RWPE2 (cell line): ENCODE results near the gene ASTN2.

Source experiments
- ATAC-seq: fragments of 200-7000 bp; cut with Tn5 transposase; 3 replicates; pipeline ENCODE4 v1.9.1; 2021; ENCODE audit warnings: low read depth
- DNase-seq: peaks from one replicate; pipeline ENCODE4 v3.0.0-alpha.2; 2020; ENCODE audit warnings: low spot score
- H3K27ac ChIP-seq: fragments of 450-650 bp; 2 replicates; pipeline ENCODE4 v1.5.1; 2017; ENCODE audit warnings: mild to moderate bottlenecking; ENCODE audit not compliant: poor library complexity, severe bottlenecking
- H3K27me3 ChIP-seq: fragments of 250-450 bp; sonication (Bioruptor Pico); 2 replicates; pipeline ENCODE4 v1.5.1; 2021; ENCODE audit warnings: mild to moderate bottlenecking, moderate library complexity; ENCODE audit not compliant: insufficient read depth, poor library complexity, severe bottlenecking
- H3K36me3 ChIP-seq: fragments of 250-450 bp; sonication (Bioruptor Pico); 2 replicates; pipeline ENCODE4 v1.5.1; 2020; ENCODE audit warnings: low read depth, mild to moderate bottlenecking, moderate library complexity
- H3K4me1 ChIP-seq: fragments of 250-450 bp; sonication (Bioruptor Pico); 2 replicates; pipeline ENCODE4 v1.5.1; 2021; ENCODE audit warnings: mild to moderate bottlenecking, moderate library complexity; ENCODE audit not compliant: insufficient read depth, poor library complexity, severe bottlenecking
- H3K4me3 ChIP-seq: fragments of 250-450 bp; sonication (Bioruptor Pico); 2 replicates; pipeline ENCODE4 v1.5.1; 2021; ENCODE audit warnings: mild to moderate bottlenecking, moderate library complexity; ENCODE audit not compliant: severe bottlenecking
- H3K9me3 ChIP-seq: fragments of 250-450 bp; sonication (Bioruptor Pico); 2 replicates; pipeline ENCODE4 v1.5.1; 2021; ENCODE audit warnings: mild to moderate bottlenecking, moderate library complexity; ENCODE audit not compliant: severe bottlenecking
- CTCF ChIP-seq: fragments of 450-650 bp; IDR thresholded peaks from one replicate; pipeline ENCODE4 v1.5.1; 2017; ENCODE audit warnings: mild to moderate bottlenecking, moderate library complexity; ENCODE audit not compliant: poor library complexity, severe bottlenecking

ASTN2 gene

DNA sequence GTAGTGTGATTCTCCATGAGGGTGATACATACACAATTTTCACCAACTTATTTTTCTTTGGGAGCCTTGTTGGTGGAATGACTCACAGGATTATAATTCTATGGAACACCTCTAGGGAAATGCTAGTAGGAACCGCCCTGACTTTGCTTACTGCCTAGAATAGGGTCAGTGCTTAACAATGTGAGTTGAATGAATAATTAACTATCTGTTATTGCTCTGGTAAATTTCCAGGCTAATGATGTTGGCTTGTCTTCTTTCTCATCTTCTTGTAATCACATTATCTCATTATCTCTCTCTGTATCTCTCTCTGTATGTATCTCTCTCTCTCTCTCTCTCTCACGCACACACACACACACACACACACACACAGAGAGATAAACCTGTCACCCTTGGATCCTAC lies 436.7 kb downstream of the ASTN2 start:
- ATAC-seq = peak; percentile 92
- DNase-seq = no peak
- no peak overlapping the region for H3K4me3 ChIP-seq

GRCh38 chr9:116975126-116975525 lies 439.7 kb downstream of the ASTN2 start:
- TF ChIP-seq CTCF = no peak
- peaks cover 14% of the 10 kb centered on the region for H3K4me1 ChIP-seq
- H3K27me3 ChIP-seq = no peaks in the 10 kb centered on the region
- H3K27ac ChIP-seq = no peak overlapping the region
- H3K36me3 ChIP-seq = no peaks in the 10 kb centered on the region
- ATAC-seq (no peak), DNase-seq (no peak)
- no peak overlapping the region for H3K4me3 ChIP-seq
- H3K9me3 ChIP-seq = no peaks in the 10 kb centered on the region

More for the DNA sequence above, 436.7 kb downstream of the ASTN2 start:
- Histone ChIP-seq H3K4me1 (peaks cover 14% of the 10 kb centered on the region), H3K36me3 (no peaks in the 10 kb centered on the region), H3K9me3 (no peaks in the 10 kb centered on the region), H3K27ac (peak overlapping the region; percentile 39), H3K27me3 (no peaks in the 10 kb centered on the region)
- no peak for TF ChIP-seq CTCF

DNA sequence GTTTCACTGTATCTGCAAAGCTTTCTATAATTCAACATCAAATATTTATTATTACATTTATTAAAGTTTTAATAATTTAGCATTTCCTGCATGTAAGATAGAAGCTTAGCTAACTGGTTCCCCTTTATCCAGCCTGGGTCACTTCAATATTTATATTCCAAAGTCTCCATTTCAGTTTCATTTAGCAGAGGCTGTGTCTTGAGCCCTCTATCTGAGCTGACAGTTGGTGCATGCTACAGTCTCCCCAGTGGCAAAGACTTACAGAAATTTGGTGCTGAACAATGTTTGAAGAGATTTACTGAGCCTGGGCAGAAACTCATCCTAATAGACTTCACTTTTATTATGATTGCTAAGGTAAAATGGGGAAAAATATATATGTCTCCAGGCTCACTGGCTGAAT lies 448.7 kb downstream of the ASTN2 start:
- Histone ChIP-seq H3K4me1 (no peaks in the 10 kb centered on the region), H3K4me3 (no peak overlapping the region), H3K9me3 (no peaks in the 10 kb centered on the region), H3K27ac (no peak overlapping the region), H3K27me3 (no peaks in the 10 kb centered on the region), H3K36me3 (no peaks in the 10 kb centered on the region)
- ATAC-seq (no peak), DNase-seq (no peak)
- no peak for TF ChIP-seq CTCF

DNA sequence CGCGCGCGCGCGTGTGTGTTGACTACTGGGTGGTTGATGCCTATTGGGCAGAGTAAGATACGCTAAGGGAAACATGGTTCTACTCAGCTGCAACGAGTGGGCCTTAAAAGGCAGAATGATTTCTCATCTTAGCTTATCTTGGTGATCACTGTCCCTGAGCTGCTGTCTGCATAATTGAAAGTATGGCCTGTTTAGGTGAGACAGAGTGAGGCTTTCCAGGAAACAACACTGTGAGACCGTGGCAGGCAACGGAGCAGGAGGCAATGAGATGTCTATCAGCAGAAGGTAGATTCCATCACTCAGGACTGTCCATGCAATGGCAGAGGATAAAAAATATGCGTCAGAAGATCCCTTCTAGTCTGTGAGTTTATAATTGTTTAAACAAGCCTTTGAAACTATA lies 450.6 kb downstream of the ASTN2 start:
- Histone ChIP-seq H3K9me3 (no peaks in the 10 kb centered on the region), H3K36me3 (no peaks in the 10 kb centered on the region), H3K27me3 (no peaks in the 10 kb centered on the region), H3K4me3 (no peak overlapping the region), H3K27ac (no peak overlapping the region), H3K4me1 (no peaks in the 10 kb centered on the region)
- no peak for ATAC-seq
- no peak for TF ChIP-seq CTCF
- DNase-seq = no peak

GRCh38 chr9:116959809-116960208 lies 455.0 kb downstream of the ASTN2 start:
- Histone ChIP-seq H3K27me3 (no peaks in the 10 kb centered on the region), H3K4me1 (no peaks in the 10 kb centered on the region), H3K36me3 (no peaks in the 10 kb centered on the region), H3K9me3 (no peaks in the 10 kb centered on the region), H3K4me3 (no peak overlapping the region), H3K27ac (no peak overlapping the region)
- DNase-seq (no peak), ATAC-seq (no peak)
- no peak for TF ChIP-seq CTCF
